ENCODE measurements around the gene LMNTD1. TPM values are rescaled to one million over a fixed set of nuclear protein-coding genes. Genes with fewer than 3 reads are reported as not detected.

LMNTD1 gene
- polyA plus RNA-seq, 3 donors, result not detected

- Histone ChIP-seq H4K20me1 (ENCODE audit: insufficient read depth, low read length) (no peaks in the 10 kb centered on the region), H3K36me3 (replicated peaks in 1 of 2; ENCODE audit: control insufficient read depth in 1 of 2, insufficient read depth in 2 of 2, low read length in 2 of 2) (no peaks in the 10 kb centered on the region), H3K4me1 (ENCODE audit: control insufficient read depth in 1 of 2, insufficient read depth in 2 of 2, low read length in 2 of 2) (peaks cover 0 to 5% of the 10 kb centered on the region in 2 donors), H3K4me2 (replicated peaks; ENCODE audit: extremely low read depth, low read length, poor library complexity, severe bottlenecking) (no peak overlapping the region), H3K4me3 (replicated peaks in 1 of 3; ENCODE audit: low read depth in 2 of 3, low read length in 3 of 3) (no peak overlapping the region), H3K9ac (ENCODE audit: insufficient read depth, low read length, poor library complexity, severe bottlenecking) (no peak overlapping the region), H3K79me2 (ENCODE audit: insufficient read depth, low read length) (no peaks in the 10 kb centered on the region), H3K9me3 (replicated peaks in 1 of 2; ENCODE audit: control insufficient read depth in 1 of 2, insufficient read depth in 1 of 2, low read length in 2 of 2) (no peaks in the 10 kb centered on the region), H2AFZ (ENCODE audit: insufficient read depth, low read depth, low read length, poor library complexity, severe bottlenecking) (no peak overlapping the region), H3K27me3 (ENCODE audit: control insufficient read depth in 2 of 2, insufficient read depth in 2 of 2, low read length in 2 of 2) (peaks cover 6 to 13% of the 10 kb centered on the region in 2 donors), H3K27ac (ENCODE audit: low read depth in 1 of 2, low read length in 2 of 2) (no peak overlapping the region)
- no peak for DNase-seq
- WGBS (ENCODE audit: insufficient coverage), result no CpG with 5 or more reads among the region's 2 CpGs
- Mint-ChIP-seq H3K36me3 (no peaks in the 10 kb centered on the region), H3K27me3 (ENCODE audit: low read depth in 3 of 3) (peaks cover 4 to 12% (median 10%) of the 10 kb centered on the region in 3 donors), H3K27ac (no peak overlapping the region), H3K4me1 (peaks cover 11% of the 10 kb centered on the region), H3K4me3 (no peak overlapping the region), H3K9me3 (peaks cover 0 to 10% (median 3%) of the 10 kb centered on the region in 7 donors)
- intact Hi-C loops (cut with micrococcal nuclease), result no loop called here
- peak; percentile 41 for TF ChIP-seq CTCF (IDR thresholded peaks at IDR 0.05)
Observed at GRCh38 chr12:25557830-25558436, 4.8 kb upstream of the LMNTD1 start.

- no peaks in the 10 kb centered on the region for H3K9me3 ChIP-seq (replicated peaks in 1 of 2; ENCODE audit: control insufficient read depth in 1 of 2, insufficient read depth in 1 of 2, low read length in 2 of 2)
- Mint-ChIP-seq H3K27me3 (ENCODE audit: low read depth in 3 of 3) (peaks cover 7 to 20% (median 12%) of the 10 kb centered on the region in 3 donors), H3K9me3 (peaks cover 2 to 9% (median 3%) of the 10 kb centered on the region in 7 donors), H3K27ac (no peak overlapping the region), H3K4me1 (peaks cover 11% of the 10 kb centered on the region), H3K4me3 (peak overlapping the region in 1 of 2 donors; percentile 8), H3K36me3 (no peaks in the 10 kb centered on the region)
- H3K36me3 ChIP-seq (replicated peaks in 1 of 2; ENCODE audit: control insufficient read depth in 1 of 2, insufficient read depth in 2 of 2, low read length in 2 of 2), result no peaks in the 10 kb centered on the region
- no peaks in the 10 kb centered on the region for H3K79me2 ChIP-seq (ENCODE audit: insufficient read depth, low read length)
- intact Hi-C loops (cut with micrococcal nuclease), result no loop called here
- H3K27ac ChIP-seq (ENCODE audit: low read depth in 1 of 2, low read length in 2 of 2), result no peak overlapping the region
- no peak overlapping the region for H3K4me3 ChIP-seq (replicated peaks in 1 of 3; ENCODE audit: low read depth in 2 of 3, low read length in 3 of 3)
- WGBS (ENCODE audit: insufficient coverage), result 93% methylated on average over 5 of the region's 6 CpGs
- peak in 1 of 3 donors; percentile 20 for DNase-seq
- H3K4me1 ChIP-seq (ENCODE audit: control insufficient read depth in 1 of 2, insufficient read depth in 2 of 2, low read length in 2 of 2), result peaks cover 0 to 5% of the 10 kb centered on the region in 2 donors
- no peak overlapping the region for H3K4me2 ChIP-seq (replicated peaks; ENCODE audit: extremely low read depth, low read length, poor library complexity, severe bottlenecking)
- H2AFZ ChIP-seq (ENCODE audit: insufficient read depth, low read depth, low read length, poor library complexity, severe bottlenecking), result no peak overlapping the region
- TF ChIP-seq CTCF (IDR thresholded peaks at IDR 0.05), result no peak
- no peak overlapping the region for H3K9ac ChIP-seq (ENCODE audit: insufficient read depth, low read length, poor library complexity, severe bottlenecking)
- peaks cover 8 to 22% of the 10 kb centered on the region in 2 donors for H3K27me3 ChIP-seq (ENCODE audit: control insufficient read depth in 2 of 2, insufficient read depth in 2 of 2, low read length in 2 of 2)
- no peaks in the 10 kb centered on the region for H4K20me1 ChIP-seq (ENCODE audit: insufficient read depth, low read length)
Observed at GRCh38 chr12:25556153-25556552, 3.1 kb upstream of the LMNTD1 start.

Data from CD14-positive monocyte (primary cell).